MG63 (cell line): ENCODE measurements around the gene DNM1. TPM values are rescaled to one million over a fixed set of nuclear protein-coding genes. Genes with fewer than 3 reads are reported as not detected.

Experiments
- DNase-seq: peaks from one replicate; pipeline ENCODE4 v3.0.0-alpha.2; 2020
- H3K27me3 ChIP-seq: fragments of 250-450 bp; sonication (Bioruptor Pico); 2 replicates; pipeline ENCODE4 v1.5.1; 2020; ENCODE audit warnings: mild to moderate bottlenecking, moderate library complexity
- H3K36me3 ChIP-seq: fragments of 250-450 bp; sonication (Bioruptor Pico); 2 replicates; pipeline ENCODE4 v1.5.1; 2020; ENCODE audit warnings: mild to moderate bottlenecking, moderate library complexity
- H3K4me3 ChIP-seq: fragments of 250-450 bp; sonication (Bioruptor Pico); 2 replicates; pipeline ENCODE4 v1.5.1; 2020; ENCODE audit warnings: mild to moderate bottlenecking, moderate library complexity
- H3K9me3 ChIP-seq: fragments of 250-450 bp; sonication (Bioruptor Pico); 2 replicates; pipeline ENCODE4 v1.5.1; 2020; ENCODE audit warnings: mild to moderate bottlenecking, moderate library complexity
- total RNA-seq: library from RNA; depleted of rRNA; stranded (reverse); fragments of >200 nt; shearing (Covaris generic); gene quantifications from 2 replicates; pipeline ENCODE4 v1.2.3, GENCODE V29; 2014; ENCODE audit warnings: low replicate concordance; rRNA removed

DNM1 gene
- total RNA-seq, 1 experiment from 2014 or later, result 0.30 TPM

- H3K27me3 ChIP-seq, result no peaks in the 10 kb centered on the region
- DNase-seq, result no peak
- H3K4me3 ChIP-seq, result no peak overlapping the region
- H3K9me3 ChIP-seq, result no peaks in the 10 kb centered on the region
- no peaks in the 10 kb centered on the region for H3K36me3 ChIP-seq
Observed at GRCh38 chr9:128298535-128299482, 95.6 kb downstream of the DNM1 start.

DNA sequence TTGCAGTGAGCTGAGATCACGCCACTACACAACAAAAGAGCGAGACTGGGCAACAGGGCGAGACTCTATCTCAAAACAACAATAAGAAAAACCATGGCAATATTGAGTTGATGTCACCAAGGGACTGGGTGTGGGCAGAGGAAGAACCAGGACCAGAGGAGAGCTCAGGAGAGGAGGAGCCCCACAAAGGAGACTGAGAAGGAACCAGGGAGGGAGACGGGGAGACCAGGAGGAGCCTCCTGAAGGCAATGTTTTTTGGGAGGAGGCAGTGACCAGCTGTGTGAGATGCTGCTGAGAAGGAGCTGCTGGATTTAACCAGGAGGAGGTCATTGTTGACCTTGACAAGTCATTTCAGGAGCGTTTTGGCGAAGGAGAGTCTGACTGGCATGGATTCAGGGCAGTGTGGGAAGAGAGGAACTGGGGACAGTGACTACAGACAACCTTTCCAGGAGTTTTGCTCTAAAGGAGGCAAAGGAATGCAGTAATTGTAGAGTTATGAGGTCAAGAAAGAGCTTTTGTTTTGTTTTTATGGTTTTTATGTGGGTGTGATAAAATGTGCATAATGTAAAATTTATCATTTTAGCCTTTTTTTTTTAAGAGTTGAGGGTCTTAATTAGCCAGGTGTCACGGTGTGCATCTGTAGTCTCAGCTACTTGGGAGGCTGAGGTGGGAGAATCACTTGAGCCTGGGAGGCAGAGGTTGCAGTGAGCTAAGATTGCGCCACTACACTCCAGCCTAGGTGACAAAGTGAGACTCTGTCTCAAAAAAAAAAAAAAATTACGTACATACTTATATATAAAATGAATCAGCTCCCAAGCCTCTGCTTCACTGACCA, 101.2 kb downstream of the DNM1 start:
- no peaks in the 10 kb centered on the region for H3K9me3 ChIP-seq
- no peak for DNase-seq
- no peak overlapping the region for H3K4me3 ChIP-seq
- H3K27me3 ChIP-seq, result no peaks in the 10 kb centered on the region
- peaks cover 4% of the 10 kb centered on the region for H3K36me3 ChIP-seq

Other genes starting within 250 kb of the DNM1 start
- 10.3 and 11.8 TPM in 2 replicates for gene EEIG1, start 222.4 kb upstream of the DNM1 start, total RNA-seq
- 6.4 and 10.7 TPM in 2 replicates for gene NAIF1, start 136.1 kb upstream of the DNM1 start, total RNA-seq
- gene SLC25A25, start 135.1 kb upstream of the DNM1 start, total RNA-seq, result 7.4 and 8.7 TPM in 2 replicates
- gene PTGES2, start 75.7 kb upstream of the DNM1 start, total RNA-seq, result 114 and 120 TPM in 2 replicates
- gene LCN2, start 53.9 kb upstream of the DNM1 start, total RNA-seq, result not detected in 2 replicates
- 37.3 and 57.0 TPM in 2 replicates for gene BBLN, start 43.1 kb upstream of the DNM1 start, total RNA-seq
- gene CIZ1, start 11.8 kb upstream of the DNM1 start, total RNA-seq, result 5.4 and 12.2 TPM in 2 replicates
- 51.0 and 70.3 TPM in 2 replicates for gene GOLGA2, start 72.6 kb downstream of the DNM1 start, total RNA-seq
- 24.1 and 42.3 TPM in 2 replicates for gene SWI5, start 72.9 kb downstream of the DNM1 start, total RNA-seq
- 12.3 and 26.9 TPM in 2 replicates for gene TRUB2, start 119.1 kb downstream of the DNM1 start, total RNA-seq
- 18.7 and 36.6 TPM in 2 replicates for gene COQ4, start 119.5 kb downstream of the DNM1 start, total RNA-seq
- 10.9 and 31.1 TPM in 2 replicates for gene SLC27A4, start 137.1 kb downstream of the DNM1 start, total RNA-seq
- gene URM1, start 168.0 kb downstream of the DNM1 start, total RNA-seq, result 98.8 and 101 TPM in 2 replicates
- 8.9 and 10.4 TPM in 2 replicates for gene CERCAM, start 217.5 kb downstream of the DNM1 start, total RNA-seq